ENCODE measurements around the gene MIOS. TPM values are rescaled to one million over a fixed set of nuclear protein-coding genes. Genes with fewer than 3 reads are reported as not detected.
A peak's percentile ranks its signal among the peaks of the same experiment; 100 is the strongest.

Gene MIOS
- 48.0 and 50.8 TPM in 2 replicates for total RNA-seq
- 22.9 and 24.0 TPM in 2 replicates for polyA plus RNA-seq

DNA sequence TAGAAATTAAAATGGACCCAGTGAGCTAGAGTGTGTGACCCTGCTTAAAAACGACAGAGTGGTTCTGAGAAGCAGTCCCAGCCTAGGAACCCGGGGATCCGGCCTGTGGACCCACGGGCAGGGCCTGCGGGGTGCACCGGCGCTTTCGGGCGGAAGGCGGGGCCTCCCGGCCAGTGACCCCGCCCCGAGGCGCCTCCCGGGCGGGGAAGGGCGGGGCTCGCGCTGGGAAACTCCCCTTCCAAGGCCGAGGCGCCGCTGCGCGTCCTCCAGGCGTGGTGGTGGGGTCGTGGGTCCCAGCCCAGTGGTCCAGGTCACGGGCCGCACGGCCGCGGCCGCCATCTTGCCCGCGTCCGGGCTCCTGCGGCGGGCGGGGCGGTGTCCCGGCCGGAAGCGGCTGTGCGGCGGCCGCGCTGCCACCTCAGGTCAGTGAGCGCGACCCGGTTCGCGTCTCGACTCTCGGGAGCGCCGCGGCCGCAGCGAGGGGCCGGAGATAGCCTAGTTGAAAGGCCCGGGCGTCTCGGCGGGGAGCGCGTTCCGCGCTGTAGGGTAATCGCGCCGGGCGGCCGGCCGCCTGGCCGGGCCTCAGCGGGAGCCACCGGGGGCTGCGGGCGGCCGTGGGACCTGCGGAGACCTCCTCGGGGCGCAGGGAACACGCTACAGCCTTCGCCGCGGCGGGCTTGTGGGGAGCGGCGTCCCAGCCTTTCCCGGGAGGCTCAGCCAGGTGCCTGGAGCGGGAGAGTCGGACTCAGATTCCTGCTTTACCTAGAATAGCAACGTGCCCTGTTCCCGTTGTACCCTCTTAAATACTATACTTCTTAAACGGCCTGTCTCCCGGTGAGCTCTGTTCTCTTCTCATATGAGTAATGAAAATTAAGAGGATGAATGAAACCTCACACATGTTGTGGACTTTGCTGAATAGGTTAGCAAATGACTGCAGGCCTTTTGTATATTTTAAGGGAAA, at the start of gene MIOS:
MIOS (plus strand) TSS at position 234 of the 961 bp plus-strand sequence. CDS start 5,592 bp downstream, outside the sequence.
- peak; percentile 93 for DNase-seq (ENCODE audit: low spot score)
- peaks cover 46% of the 10 kb centered on the region for H3K79me2 ChIP-seq
- peak within 1 kb of the TSS; percentile 86 for H3K4me3 ChIP-seq
- no peaks in the 10 kb centered on the region for H3K27me3 ChIP-seq
- H3K4me2 ChIP-seq = peak within 1 kb of the TSS; percentile 90
- TF ChIP-seq EZH2phosphoT487 (IDR thresholded peaks at IDR 0.05; ENCODE audit: low read depth, severe bottlenecking, unreplicated experiment) (no peak), EZH2 (IDR thresholded peaks at IDR 0.05; ENCODE audit: borderline replicate concordance) (no peak)
- TF ChIP-seq, protein P1, sequence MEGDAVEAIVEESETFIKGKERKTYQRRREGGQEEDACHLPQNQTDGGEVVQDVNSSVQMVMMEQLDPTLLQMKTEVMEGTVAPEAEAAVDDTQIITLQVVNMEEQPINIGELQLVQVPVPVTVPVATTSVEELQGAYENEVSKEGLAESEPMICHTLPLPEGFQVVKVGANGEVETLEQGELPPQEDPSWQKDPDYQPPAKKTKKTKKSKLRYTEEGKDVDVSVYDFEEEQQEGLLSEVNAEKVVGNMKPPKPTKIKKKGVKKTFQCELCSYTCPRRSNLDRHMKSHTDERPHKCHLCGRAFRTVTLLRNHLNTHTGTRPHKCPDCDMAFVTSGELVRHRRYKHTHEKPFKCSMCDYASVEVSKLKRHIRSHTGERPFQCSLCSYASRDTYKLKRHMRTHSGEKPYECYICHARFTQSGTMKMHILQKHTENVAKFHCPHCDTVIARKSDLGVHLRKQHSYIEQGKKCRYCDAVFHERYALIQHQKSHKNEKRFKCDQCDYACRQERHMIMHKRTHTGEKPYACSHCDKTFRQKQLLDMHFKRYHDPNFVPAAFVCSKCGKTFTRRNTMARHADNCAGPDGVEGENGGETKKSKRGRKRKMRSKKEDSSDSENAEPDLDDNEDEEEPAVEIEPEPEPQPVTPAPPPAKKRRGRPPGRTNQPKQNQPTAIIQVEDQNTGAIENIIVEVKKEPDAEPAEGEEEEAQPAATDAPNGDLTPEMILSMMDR (IDR thresholded peaks at IDR 0.05; ENCODE audit: poor library complexity) = no peak
- under 1% methylated on average over 82 of the region's 96 CpGs for WGBS (ENCODE audit: low lambda C conversion rate, missing lambda C conversion rate)
- no peaks in the 10 kb centered on the region for H3K9me3 ChIP-seq (ENCODE audit: low read depth)
- no peaks in the 10 kb centered on the region for H3K9me2 ChIP-seq (replicated peaks; ENCODE audit: insufficient read depth)
- peaks cover 33% of the 10 kb centered on the region for H3K4me1 ChIP-seq (ENCODE audit: insufficient read depth)
- peak within 1 kb of the TSS; percentile 99 for H3K27ac ChIP-seq
- peak within 1 kb of the TSS; percentile 91 for H2AFZ ChIP-seq
- H4K20me1 ChIP-seq (ENCODE audit: insufficient read depth, poor library complexity, severe bottlenecking) = no peaks in the 10 kb centered on the region
- no peaks in the 10 kb centered on the region for H3K36me3 ChIP-seq (replicated peaks; ENCODE audit: insufficient read depth, low read depth)

DNA sequence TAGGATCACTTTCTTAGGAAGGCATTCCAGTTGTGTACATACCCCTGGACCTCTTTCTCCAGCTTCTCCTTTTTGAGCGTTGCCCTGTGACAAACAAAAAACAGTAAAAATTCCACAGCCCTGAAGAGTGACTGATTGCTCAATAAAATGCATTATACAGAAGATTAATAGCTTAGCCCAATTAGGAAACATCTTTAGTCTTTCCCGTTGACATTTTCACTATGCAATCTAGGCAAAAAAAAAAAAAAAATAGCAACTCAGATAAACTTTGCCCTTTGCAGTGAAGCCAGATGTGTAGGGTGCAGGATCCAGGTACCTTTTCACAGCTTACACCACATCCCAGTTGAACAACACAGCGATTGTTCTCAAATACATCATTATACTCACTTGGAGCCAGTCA, 48.9 kb upstream of the MIOS start:
- Histone ChIP-seq H3K4me1 (ENCODE audit: insufficient read depth) (no peaks in the 10 kb centered on the region), H3K4me3 (no peak overlapping the region), H3K27me3 (no peaks in the 10 kb centered on the region), H3K4me2 (no peak overlapping the region), H3K36me3 (replicated peaks; ENCODE audit: insufficient read depth, low read depth) (no peaks in the 10 kb centered on the region), H4K20me1 (ENCODE audit: insufficient read depth, poor library complexity, severe bottlenecking) (no peaks in the 10 kb centered on the region), H3K9me3 (ENCODE audit: low read depth) (no peaks in the 10 kb centered on the region), H2AFZ (no peak overlapping the region), H3K79me2 (no peaks in the 10 kb centered on the region), H3K27ac (no peak overlapping the region), H3K9me2 (replicated peaks; ENCODE audit: insufficient read depth) (no peaks in the 10 kb centered on the region)
- TF ChIP-seq EZH2phosphoT487 (IDR thresholded peaks at IDR 0.05; ENCODE audit: low read depth, severe bottlenecking, unreplicated experiment) (no peak), EZH2 (IDR thresholded peaks at IDR 0.05; ENCODE audit: borderline replicate concordance) (no peak)
- TF ChIP-seq, protein P1 (IDR thresholded peaks at IDR 0.05; ENCODE audit: poor library complexity) = no peak
- DNase-seq (ENCODE audit: low spot score) = no peak
- WGBS (ENCODE audit: low lambda C conversion rate, missing lambda C conversion rate) = 15% methylated on average over 3 of the region's 3 CpGs

DNA sequence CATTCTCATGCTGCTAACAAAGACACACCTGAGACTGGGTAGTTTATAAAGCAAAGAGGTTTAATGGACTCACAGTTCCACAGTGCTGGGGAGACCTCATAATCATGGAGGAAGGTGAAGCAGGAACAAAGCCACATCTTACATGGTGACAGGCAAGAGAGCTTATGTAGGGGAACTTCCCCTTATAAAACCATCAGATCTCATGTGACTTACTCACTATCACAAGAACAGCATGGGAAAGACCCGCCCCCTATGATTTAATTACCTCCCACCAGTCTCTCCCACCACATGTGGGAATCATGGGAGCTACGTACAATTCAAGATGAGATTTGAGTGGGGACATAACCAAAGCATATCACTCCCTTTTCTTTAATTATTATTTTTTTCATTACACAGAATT, 47.6 kb upstream of the MIOS start:
- Histone ChIP-seq H3K27ac (no peak overlapping the region), H3K4me1 (ENCODE audit: insufficient read depth) (no peaks in the 10 kb centered on the region), H3K27me3 (no peaks in the 10 kb centered on the region), H3K4me2 (no peak overlapping the region), H2AFZ (no peak overlapping the region), H3K36me3 (replicated peaks; ENCODE audit: insufficient read depth, low read depth) (no peaks in the 10 kb centered on the region), H3K79me2 (no peaks in the 10 kb centered on the region), H3K9me3 (ENCODE audit: low read depth) (no peaks in the 10 kb centered on the region), H4K20me1 (ENCODE audit: insufficient read depth, poor library complexity, severe bottlenecking) (no peaks in the 10 kb centered on the region), H3K4me3 (no peak overlapping the region), H3K9me2 (replicated peaks; ENCODE audit: insufficient read depth) (no peaks in the 10 kb centered on the region)
- 73% methylated on average over 2 of the region's 2 CpGs for WGBS (ENCODE audit: low lambda C conversion rate, missing lambda C conversion rate)
- no peak for DNase-seq (ENCODE audit: low spot score)
- TF ChIP-seq, protein P1 (IDR thresholded peaks at IDR 0.05; ENCODE audit: poor library complexity) = no peak
- no peak for TF ChIP-seq EZH2phosphoT487 (IDR thresholded peaks at IDR 0.05; ENCODE audit: low read depth, severe bottlenecking, unreplicated experiment)
- no peak for TF ChIP-seq EZH2 (IDR thresholded peaks at IDR 0.05; ENCODE audit: borderline replicate concordance)

Measured in hepatocyte (in vitro differentiated cells).